ENCODE results near the gene NUP93.

- no peak for TF ChIP-seq POLR2A (IDR thresholded peaks at IDR 0.05; ENCODE audit: extremely low read depth, insufficient read length)
- no peak for TF ChIP-seq CTCF (IDR thresholded peaks at IDR 0.05; ENCODE audit: low read depth, low read length)
- no peak for TF ChIP-seq MAX (IDR thresholded peaks at IDR 0.05; ENCODE audit: low read depth, low read length)
- TF ChIP-seq MYC (IDR thresholded peaks at IDR 0.05; ENCODE audit: low read depth, low read length): no peak
Observed at GRCh38 chr16:56713794-56714193, 16.1 kb upstream of the NUP93 start.
